Ascending aorta (tissue), 2 donors: ENCODE measurements around the gene PTF1A. TPM values are rescaled to one million over a fixed set of nuclear protein-coding genes. Genes with fewer than 3 reads are reported as not detected.

Experiments
- DNase-seq, 2 donors: peaks; one replicate each; pipeline ENCODE4 v3.0.0-alpha.2; 2019; ENCODE audit warnings: low spot score in 2 of 2
- H3K27ac ChIP-seq, 2 donors: fragments of 200-600 bp; sonication (generic); one replicate each; pipeline ENCODE4 v1.5.1; 2016 to 2017; ENCODE audit warnings: mild to moderate bottlenecking in 1 of 2
- H3K27me3 ChIP-seq: fragments of 200-600 bp; sonication (generic); one replicate; pipeline ENCODE4 v1.5.1; 2017
- H3K36me3 ChIP-seq, 2 donors: fragments of 200-600 bp; sonication (generic); one replicate each; pipeline ENCODE4 v1.5.1; 2016
- H3K4me1 ChIP-seq, 2 donors: fragments of 200-600 bp; sonication (generic); one replicate each; pipeline ENCODE4 v1.5.1; 2016 to 2017; ENCODE audit warnings: mild to moderate bottlenecking in 1 of 2
- H3K4me3 ChIP-seq, 2 donors: fragments of 200-600 bp; sonication (generic); one replicate each; pipeline ENCODE4 v1.5.1; 2016 to 2017; ENCODE audit warnings: mild to moderate bottlenecking in 1 of 2
- H3K9me3 ChIP-seq, 2 donors: fragments of 200-600 bp; sonication (generic); one replicate each; pipeline ENCODE4 v1.5.1; 2016
- intact Hi-C: fragments of 100-400 bp; cut with DNase I; formaldehyde crosslinking; loops from one replicate; pipeline ENCODE4 v1.15.1; 2023
- total RNA-seq: library from RNA; depleted of rRNA; stranded (reverse); fragments of >200 nt; gene quantifications from one replicate; pipeline ENCODE4 v1.1.0, GENCODE V29; 2016
- TF ChIP-seq, protein P1 (sequence below), 3 experiments: fragments of 200-600 bp in 2 of 3; fragments of 450-650 bp in 1 of 3; sonication (generic) in 2 of 3; IDR thresholded peaks; one replicate each; pipeline ENCODE4 v1.5.1; 2016 to 2019; ENCODE audit warnings: antibody characterized with exemption in 3 of 3, mild to moderate bottlenecking in 1 of 3, moderate library complexity in 1 of 3

PTF1A gene
- total RNA-seq, 1 donor from 2014 or later = not detected

- Histone ChIP-seq H3K36me3 (no peaks in the 10 kb centered on the region), H3K9me3 (no peaks in the 10 kb centered on the region), H3K4me1 (no peaks in the 10 kb centered on the region), H3K27me3 (no peaks in the 10 kb centered on the region), H3K4me3 (no peak overlapping the region), H3K27ac (no peak overlapping the region)
- TF ChIP-seq, protein P1, sequence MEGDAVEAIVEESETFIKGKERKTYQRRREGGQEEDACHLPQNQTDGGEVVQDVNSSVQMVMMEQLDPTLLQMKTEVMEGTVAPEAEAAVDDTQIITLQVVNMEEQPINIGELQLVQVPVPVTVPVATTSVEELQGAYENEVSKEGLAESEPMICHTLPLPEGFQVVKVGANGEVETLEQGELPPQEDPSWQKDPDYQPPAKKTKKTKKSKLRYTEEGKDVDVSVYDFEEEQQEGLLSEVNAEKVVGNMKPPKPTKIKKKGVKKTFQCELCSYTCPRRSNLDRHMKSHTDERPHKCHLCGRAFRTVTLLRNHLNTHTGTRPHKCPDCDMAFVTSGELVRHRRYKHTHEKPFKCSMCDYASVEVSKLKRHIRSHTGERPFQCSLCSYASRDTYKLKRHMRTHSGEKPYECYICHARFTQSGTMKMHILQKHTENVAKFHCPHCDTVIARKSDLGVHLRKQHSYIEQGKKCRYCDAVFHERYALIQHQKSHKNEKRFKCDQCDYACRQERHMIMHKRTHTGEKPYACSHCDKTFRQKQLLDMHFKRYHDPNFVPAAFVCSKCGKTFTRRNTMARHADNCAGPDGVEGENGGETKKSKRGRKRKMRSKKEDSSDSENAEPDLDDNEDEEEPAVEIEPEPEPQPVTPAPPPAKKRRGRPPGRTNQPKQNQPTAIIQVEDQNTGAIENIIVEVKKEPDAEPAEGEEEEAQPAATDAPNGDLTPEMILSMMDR (IDR thresholded peaks at IDR 0.05) = no peak
- intact Hi-C loops = no loop called here
- no peak for DNase-seq
These were observed 34.3 kb upstream of the PTF1A start for GRCh38 chr10:23157691-23158369.

DNA sequence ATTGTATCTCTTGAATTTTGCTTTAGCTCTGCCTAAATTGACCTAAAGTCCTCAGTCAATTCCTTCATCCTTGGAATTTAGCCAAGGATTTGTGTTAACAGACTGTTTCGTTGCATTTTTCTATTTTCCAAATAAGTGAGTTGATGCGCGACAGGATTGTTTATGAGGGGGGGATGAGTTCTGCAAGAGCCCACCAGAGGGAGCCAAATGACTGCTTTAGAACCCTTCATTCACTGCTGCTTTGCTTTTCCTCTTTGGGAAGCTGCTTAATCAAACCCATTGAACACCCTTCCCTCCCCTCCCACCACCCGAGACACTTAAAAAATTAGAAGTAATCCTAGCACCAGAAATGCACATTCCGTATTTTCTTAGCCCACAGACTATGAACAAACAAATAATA is 33.7 kb upstream of the PTF1A start:
- Histone ChIP-seq H3K4me1 (no peaks in the 10 kb centered on the region), H3K36me3 (no peaks in the 10 kb centered on the region), H3K27me3 (no peaks in the 10 kb centered on the region), H3K4me3 (no peak overlapping the region), H3K9me3 (no peaks in the 10 kb centered on the region), H3K27ac (no peak overlapping the region)
- TF ChIP-seq, protein P1 (IDR thresholded peaks at IDR 0.05) = peak; percentile 12 to 60 (median 34)
- intact Hi-C loops = no loop called here
- no peak for DNase-seq

GRCh38 chr10:23171232-23171876 is 20.8 kb upstream of the PTF1A start:
- H3K4me1 ChIP-seq = no peaks in the 10 kb centered on the region
- no peak overlapping the region for H3K4me3 ChIP-seq
- no peaks in the 10 kb centered on the region for H3K9me3 ChIP-seq
- H3K36me3 ChIP-seq = no peaks in the 10 kb centered on the region
- intact Hi-C loops = no loop called here
- peak in 1 of 2 donors; percentile 25 for DNase-seq
- TF ChIP-seq, protein P1 (IDR thresholded peaks at IDR 0.05) = no peak
- H3K27me3 ChIP-seq = peaks cover 12% of the 10 kb centered on the region
- H3K27ac ChIP-seq = no peak overlapping the region

- intact Hi-C loops = no loop called here
- DNase-seq = peak in 1 of 2 donors; percentile 7
- H3K27me3 ChIP-seq = peaks cover 12% of the 10 kb centered on the region
- no peak overlapping the region for H3K27ac ChIP-seq
- no peaks in the 10 kb centered on the region for H3K36me3 ChIP-seq
- TF ChIP-seq, protein P1 (IDR thresholded peaks at IDR 0.05) = no peak
- no peaks in the 10 kb centered on the region for H3K9me3 ChIP-seq
- no peaks in the 10 kb centered on the region for H3K4me1 ChIP-seq
- H3K4me3 ChIP-seq = no peak overlapping the region
These were observed 19.5 kb upstream of the PTF1A start for GRCh38 chr10:23172429-23173213.

DNA sequence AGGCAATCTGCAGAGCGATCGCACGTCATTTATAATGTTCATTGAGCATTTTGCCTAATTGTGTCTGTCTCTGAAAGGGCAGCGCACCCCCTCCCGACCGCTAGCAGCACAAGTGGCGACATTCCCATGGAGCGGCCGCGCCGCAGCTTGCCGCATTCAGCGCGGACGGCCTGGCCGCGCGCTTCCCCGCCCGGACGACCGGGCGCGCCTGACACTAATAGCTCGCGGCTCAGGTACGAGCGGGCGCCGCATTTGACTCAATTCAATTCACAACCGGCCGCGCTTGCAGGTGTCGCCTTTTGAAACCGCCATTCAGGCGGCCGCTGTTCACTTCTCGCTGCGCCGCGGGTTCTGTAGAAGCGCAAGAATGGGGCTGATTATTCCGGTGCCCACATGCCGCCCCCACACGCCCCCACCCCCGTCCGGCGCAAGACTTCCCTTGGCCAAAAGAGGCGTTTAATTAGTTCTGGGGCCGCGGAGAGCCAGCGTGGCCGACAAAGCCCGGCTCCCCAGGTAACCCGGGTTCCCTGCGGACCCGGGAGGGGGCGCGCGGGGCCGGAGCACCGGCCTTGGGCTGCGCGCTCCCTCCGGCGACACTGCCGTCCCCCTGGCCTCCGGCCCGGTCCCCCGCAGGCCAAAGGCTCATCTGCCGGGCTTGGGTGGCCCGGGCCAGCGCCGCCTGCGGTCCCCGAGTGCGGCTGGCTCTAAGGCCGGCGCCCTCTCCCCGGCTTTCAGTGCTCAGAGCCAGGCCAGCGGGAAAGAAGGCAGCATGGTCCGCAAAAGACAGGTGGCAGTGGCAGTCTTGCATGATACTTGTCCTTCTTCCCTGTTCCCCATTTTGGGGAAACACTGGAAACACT is 18.7 kb upstream of the PTF1A start:
- H3K27me3 ChIP-seq = peaks cover 12% of the 10 kb centered on the region
- no peak overlapping the region for H3K4me3 ChIP-seq
- H3K4me1 ChIP-seq = no peaks in the 10 kb centered on the region
- peak in 1 of 2 donors; percentile 34 for DNase-seq
- intact Hi-C loops = no loop called here
- H3K9me3 ChIP-seq = no peaks in the 10 kb centered on the region
- H3K27ac ChIP-seq = no peak overlapping the region
- no peaks in the 10 kb centered on the region for H3K36me3 ChIP-seq
- TF ChIP-seq, protein P1 (IDR thresholded peaks at IDR 0.05) = no peak
